Osteocyte (in vitro differentiated cells): ENCODE data around the gene THSD4. TPM values are rescaled to one million over a fixed set of nuclear protein-coding genes. Genes with fewer than 3 reads are reported as not detected.

ENCODE experiments used
- DNase-seq: peaks from one replicate; pipeline ENCODE4 v3.0.0; 2021; ENCODE audit warnings: mixed read lengths; ENCODE audit not compliant: unreplicated experiment; ENCODE audit errors: extremely low spot score
- H3K27ac Mint-ChIP-seq: one replicate; pipeline ENCODE4 v1.8.0; 2021; ENCODE audit warnings: mild to moderate bottlenecking, mixed read lengths; ENCODE audit not compliant: unreplicated experiment
- H3K27me3 Mint-ChIP-seq: one replicate; pipeline ENCODE4 v1.8.0; 2021; ENCODE audit warnings: mixed read lengths; ENCODE audit not compliant: unreplicated experiment
- H3K36me3 Mint-ChIP-seq: one replicate; pipeline ENCODE4 v1.8.0; 2021; ENCODE audit warnings: mixed read lengths; ENCODE audit not compliant: unreplicated experiment
- H3K4me1 Mint-ChIP-seq: one replicate; pipeline ENCODE4 v1.8.0; 2021; ENCODE audit warnings: mixed read lengths; ENCODE audit not compliant: unreplicated experiment
- H3K4me3 Mint-ChIP-seq: one replicate; pipeline ENCODE4 v1.8.0; 2021; ENCODE audit warnings: mild to moderate bottlenecking, moderate library complexity, mixed read lengths; ENCODE audit not compliant: unreplicated experiment
- H3K9me3 Mint-ChIP-seq: one replicate; pipeline ENCODE4 v1.8.0; 2021; ENCODE audit warnings: mixed read lengths; ENCODE audit not compliant: unreplicated experiment
- total RNA-seq: library from RNA; stranded (reverse); gene quantifications from 2 replicates; pipeline ENCODE4 v1.2.1, GENCODE V29; 2021
- TF ChIP-seq, protein P1 (sequence below): fragments of 200-600 bp; sonication (generic); IDR thresholded peaks from 2 replicates; pipeline ENCODE4 v1.5.0; 2021; ENCODE audit warnings: antibody characterized with exemption, mild to moderate bottlenecking, moderate library complexity

Gene THSD4
- total RNA-seq, 1 donor from 2014 or later: 5.7 TPM

GRCh38 chr15:71760852-71761251 is 645.6 kb downstream of the THSD4 start:
- Mint-ChIP-seq H3K27me3 (no peaks in the 10 kb centered on the region), H3K9me3 (peaks cover 26% of the 10 kb centered on the region), H3K4me1 (peaks cover 9% of the 10 kb centered on the region), H3K27ac (no peak overlapping the region), H3K4me3 (no peak overlapping the region), H3K36me3 (peaks cover 6% of the 10 kb centered on the region)
- DNase-seq: no peak
- TF ChIP-seq, protein P1, sequence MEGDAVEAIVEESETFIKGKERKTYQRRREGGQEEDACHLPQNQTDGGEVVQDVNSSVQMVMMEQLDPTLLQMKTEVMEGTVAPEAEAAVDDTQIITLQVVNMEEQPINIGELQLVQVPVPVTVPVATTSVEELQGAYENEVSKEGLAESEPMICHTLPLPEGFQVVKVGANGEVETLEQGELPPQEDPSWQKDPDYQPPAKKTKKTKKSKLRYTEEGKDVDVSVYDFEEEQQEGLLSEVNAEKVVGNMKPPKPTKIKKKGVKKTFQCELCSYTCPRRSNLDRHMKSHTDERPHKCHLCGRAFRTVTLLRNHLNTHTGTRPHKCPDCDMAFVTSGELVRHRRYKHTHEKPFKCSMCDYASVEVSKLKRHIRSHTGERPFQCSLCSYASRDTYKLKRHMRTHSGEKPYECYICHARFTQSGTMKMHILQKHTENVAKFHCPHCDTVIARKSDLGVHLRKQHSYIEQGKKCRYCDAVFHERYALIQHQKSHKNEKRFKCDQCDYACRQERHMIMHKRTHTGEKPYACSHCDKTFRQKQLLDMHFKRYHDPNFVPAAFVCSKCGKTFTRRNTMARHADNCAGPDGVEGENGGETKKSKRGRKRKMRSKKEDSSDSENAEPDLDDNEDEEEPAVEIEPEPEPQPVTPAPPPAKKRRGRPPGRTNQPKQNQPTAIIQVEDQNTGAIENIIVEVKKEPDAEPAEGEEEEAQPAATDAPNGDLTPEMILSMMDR: no peak

- Mint-ChIP-seq H3K36me3 (peaks cover 6% of the 10 kb centered on the region), H3K27ac (no peak overlapping the region), H3K4me3 (no peak overlapping the region), H3K27me3 (no peaks in the 10 kb centered on the region), H3K9me3 (peaks cover 26% of the 10 kb centered on the region), H3K4me1 (peaks cover 9% of the 10 kb centered on the region)
- no peak for DNase-seq
- TF ChIP-seq, protein P1: no peak
Measured at GRCh38 chr15:71761649-71762048, 646.4 kb downstream of the THSD4 start.

DNA sequence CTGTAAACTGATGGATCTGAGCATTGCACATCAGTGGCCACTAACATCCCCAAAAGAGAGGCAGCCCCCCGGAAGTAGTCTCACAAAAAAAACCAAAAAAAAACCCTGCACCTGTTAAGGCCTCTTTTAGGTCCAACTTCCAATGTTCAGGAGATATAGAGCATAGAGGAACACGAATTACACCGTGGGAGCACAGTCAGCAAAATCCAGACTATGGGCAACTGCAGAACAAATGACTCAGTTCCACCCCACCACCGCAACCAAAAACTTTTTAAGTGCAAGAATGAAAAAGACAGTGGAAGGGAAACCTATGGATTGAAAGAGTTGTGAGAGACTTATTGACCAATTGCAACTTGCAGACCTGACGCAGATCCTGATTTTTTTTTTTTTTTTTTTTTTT is 652.9 kb downstream of the THSD4 start:
- Mint-ChIP-seq H3K27ac (no peak overlapping the region), H3K4me1 (no peaks in the 10 kb centered on the region), H3K36me3 (no peaks in the 10 kb centered on the region), H3K4me3 (no peak overlapping the region), H3K27me3 (no peaks in the 10 kb centered on the region), H3K9me3 (no peaks in the 10 kb centered on the region)
- TF ChIP-seq, protein P1: no peak
- no peak for DNase-seq

DNA sequence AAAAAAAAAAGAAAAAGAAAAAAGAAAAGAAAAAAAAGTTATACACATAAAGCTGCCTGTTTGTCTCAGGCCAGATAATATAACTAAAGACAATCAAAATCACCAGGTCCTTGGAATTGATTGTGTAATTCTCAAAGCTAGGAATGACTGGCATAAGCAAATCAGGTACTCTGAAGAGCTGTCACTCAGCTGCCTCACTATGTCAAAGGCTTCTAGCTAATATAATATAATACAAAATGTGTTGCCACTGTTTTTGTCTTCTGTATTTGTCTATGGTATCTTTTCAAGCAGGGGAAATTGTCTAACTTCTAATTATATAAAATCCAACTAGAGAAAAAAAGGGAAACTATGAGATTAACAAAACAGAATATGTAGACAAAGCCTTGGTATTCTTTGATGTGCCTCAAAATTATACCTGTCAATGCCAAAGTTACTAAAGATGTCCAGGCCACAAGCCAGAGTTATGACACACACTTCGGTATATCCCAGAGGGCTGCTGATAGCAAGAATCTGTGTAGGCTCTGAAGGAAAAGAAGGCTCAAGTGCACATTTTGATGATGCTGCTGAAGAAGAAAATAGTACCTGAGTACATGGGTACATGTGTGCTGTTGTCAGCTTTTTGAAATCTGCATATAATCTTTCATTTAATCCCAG is 658.1 kb downstream of the THSD4 start:
- Mint-ChIP-seq H3K27ac (no peak overlapping the region), H3K27me3 (no peaks in the 10 kb centered on the region), H3K9me3 (no peaks in the 10 kb centered on the region), H3K4me3 (no peak overlapping the region), H3K4me1 (peaks cover 3% of the 10 kb centered on the region), H3K36me3 (no peaks in the 10 kb centered on the region)
- TF ChIP-seq, protein P1: no peak
- DNase-seq: no peak

DNA sequence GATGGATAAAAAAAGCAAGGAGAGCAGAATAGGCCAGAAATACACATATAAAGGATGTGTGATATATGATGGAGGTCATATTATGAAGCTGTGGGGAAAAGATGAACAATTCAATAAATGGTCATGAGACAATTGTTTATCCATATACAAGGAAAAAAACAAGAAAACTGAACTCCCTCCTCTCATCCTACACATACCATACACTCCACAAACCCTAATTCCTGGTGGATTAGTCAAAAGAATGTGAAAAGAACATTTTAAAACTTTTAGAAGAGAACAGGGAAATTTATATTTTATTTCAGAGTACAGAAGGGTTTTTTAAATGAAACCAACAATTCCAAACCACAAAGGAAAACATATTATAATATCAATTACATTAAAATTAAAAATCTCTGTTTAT is 660.6 kb downstream of the THSD4 start:
- DNase-seq: no peak
- Mint-ChIP-seq H3K27me3 (no peaks in the 10 kb centered on the region), H3K9me3 (no peaks in the 10 kb centered on the region), H3K36me3 (no peaks in the 10 kb centered on the region), H3K4me1 (peaks cover 12% of the 10 kb centered on the region), H3K27ac (no peak overlapping the region), H3K4me3 (no peak overlapping the region)
- TF ChIP-seq, protein P1: no peak
